Endodermal cell (in vitro differentiated cells): ENCODE results near the gene PTPRN2. TPM values are rescaled to one million over a fixed set of nuclear protein-coding genes. Genes with fewer than 3 reads are reported as not detected.

ENCODE experiments used
- DNase-seq: peaks from one replicate; pipeline ENCODE4 v3.0.0-alpha.2; 2017
- H3K27ac ChIP-seq: 2 replicates; pipeline ENCODE4 v1.5.1; 2013; ENCODE audit warnings: mild to moderate bottlenecking, low read depth, low read length, moderate library complexity
- H3K27me3 ChIP-seq: 2 replicates; pipeline ENCODE4 v1.6.1; 2013; ENCODE audit warnings: mild to moderate bottlenecking, low read length, moderate library complexity; ENCODE audit not compliant: insufficient read depth, control insufficient read depth, poor library complexity, severe bottlenecking
- H3K36me3 ChIP-seq: 2 replicates; pipeline ENCODE4 v1.7.0; 2013; ENCODE audit warnings: mild to moderate bottlenecking, low read length, moderate library complexity; ENCODE audit not compliant: control insufficient read depth, insufficient read depth
- H3K4me1 ChIP-seq: one replicate; pipeline ENCODE4 v1.7.0; 2013; ENCODE audit warnings: low read length; ENCODE audit not compliant: control insufficient read depth, insufficient read depth
- H3K4me3 ChIP-seq: 2 replicates; pipeline ENCODE4 v1.5.1; 2013; ENCODE audit warnings: mild to moderate bottlenecking, low read length, moderate library complexity
- H3K9ac ChIP-seq: 2 replicates; pipeline ENCODE4 v1.6.1; 2013; ENCODE audit warnings: mild to moderate bottlenecking, low read length, moderate library complexity; ENCODE audit not compliant: poor library complexity, severe bottlenecking; ENCODE audit errors: extremely low read depth
- H3K9me3 ChIP-seq: 2 replicates; pipeline ENCODE4 v1.6.1; 2013; ENCODE audit warnings: mild to moderate bottlenecking, low read length, moderate library complexity; ENCODE audit not compliant: control insufficient read depth
- H3K27ac Mint-ChIP-seq: 2 replicates; pipeline ENCODE4 v1.8.0; 2020; ENCODE audit warnings: mixed read lengths
- H3K27me3 Mint-ChIP-seq: 2 replicates; pipeline ENCODE4 v1.8.0; 2021; ENCODE audit warnings: mild to moderate bottlenecking, mixed read lengths; ENCODE audit not compliant: insufficient read depth
- H3K36me3 Mint-ChIP-seq: 2 replicates; pipeline ENCODE4 v1.8.0; 2020; ENCODE audit warnings: low read depth, mixed read lengths
- H3K4me1 Mint-ChIP-seq: 2 replicates; pipeline ENCODE4 v1.8.0; 2020; ENCODE audit warnings: mixed read lengths
- H3K4me3 Mint-ChIP-seq: 2 replicates; pipeline ENCODE4 v1.8.0; 2020; ENCODE audit warnings: mild to moderate bottlenecking, moderate library complexity, mixed read lengths
- H3K9me3 Mint-ChIP-seq: 2 replicates; pipeline ENCODE4 v1.8.0; 2020; ENCODE audit warnings: mild to moderate bottlenecking, mixed read lengths
- WGBS, 2 experiments: methylation state at CpG; one replicate each; pipeline versions ENCODE4 v1.1.5 to v1.1.7; 2013; ENCODE audit warnings: missing lambda C conversion rate in 2 of 2, mixed read lengths in 1 of 2; ENCODE audit not compliant: insufficient coverage in 1 of 2, insufficient read length in 1 of 2; 5-methylcytosine and 5-hydroxymethylcytosine counted together
- total RNA-seq, 2 donors: library from RNA; stranded (reverse); fragmentation: NEBNext Ultra II Directional in 1 of 2; extraction: Animal tissue kit (Norgen Biotek cat#: 25700) in 1 of 2; gene quantifications; 2 replicates in 1 of 2; 3 replicates in 1 of 2; pipeline ENCODE4 v1.2.1, GENCODE V29; 2021
- TF ChIP-seq, protein P1 (sequence below): fragments of 200-600 bp; sonication (generic); conservative IDR thresholded peaks from 2 replicates; pipeline ENCODE4 v1.5.0; 2021; ENCODE audit warnings: antibody characterized with exemption, mild to moderate bottlenecking

The PTPRN2 gene
- total RNA-seq, 2 donors from 2014 or later: 0.69 to 1.2 TPM

GRCh38 chr7:157992511-157993160, 595.0 kb downstream of the PTPRN2 start:
- no peaks in the 10 kb centered on the region for H3K27me3 Mint-ChIP-seq
- peaks cover 3% of the 10 kb centered on the region for H3K9me3 Mint-ChIP-seq
- Histone ChIP-seq H3K36me3 (no peaks in the 10 kb centered on the region), H3K4me1 (no peaks in the 10 kb centered on the region), H3K9me3 (peaks cover 61% of the 10 kb centered on the region), H3K27me3 (no peaks in the 10 kb centered on the region), H3K27ac (no peak overlapping the region), H3K9ac (no peak overlapping the region), H3K4me3 (no peak overlapping the region)
- H3K4me1 Mint-ChIP-seq: peaks cover 6% of the 10 kb centered on the region
- no peak overlapping the region for H3K27ac Mint-ChIP-seq
- no peaks in the 10 kb centered on the region for H3K36me3 Mint-ChIP-seq
- no peak overlapping the region for H3K4me3 Mint-ChIP-seq
- TF ChIP-seq, protein P1, sequence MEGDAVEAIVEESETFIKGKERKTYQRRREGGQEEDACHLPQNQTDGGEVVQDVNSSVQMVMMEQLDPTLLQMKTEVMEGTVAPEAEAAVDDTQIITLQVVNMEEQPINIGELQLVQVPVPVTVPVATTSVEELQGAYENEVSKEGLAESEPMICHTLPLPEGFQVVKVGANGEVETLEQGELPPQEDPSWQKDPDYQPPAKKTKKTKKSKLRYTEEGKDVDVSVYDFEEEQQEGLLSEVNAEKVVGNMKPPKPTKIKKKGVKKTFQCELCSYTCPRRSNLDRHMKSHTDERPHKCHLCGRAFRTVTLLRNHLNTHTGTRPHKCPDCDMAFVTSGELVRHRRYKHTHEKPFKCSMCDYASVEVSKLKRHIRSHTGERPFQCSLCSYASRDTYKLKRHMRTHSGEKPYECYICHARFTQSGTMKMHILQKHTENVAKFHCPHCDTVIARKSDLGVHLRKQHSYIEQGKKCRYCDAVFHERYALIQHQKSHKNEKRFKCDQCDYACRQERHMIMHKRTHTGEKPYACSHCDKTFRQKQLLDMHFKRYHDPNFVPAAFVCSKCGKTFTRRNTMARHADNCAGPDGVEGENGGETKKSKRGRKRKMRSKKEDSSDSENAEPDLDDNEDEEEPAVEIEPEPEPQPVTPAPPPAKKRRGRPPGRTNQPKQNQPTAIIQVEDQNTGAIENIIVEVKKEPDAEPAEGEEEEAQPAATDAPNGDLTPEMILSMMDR: no peak
- 87 to 90% methylated on average over 5 to 17 of the region's 17 CpGs for WGBS, 2 experiments
- no peak for DNase-seq

DNA sequence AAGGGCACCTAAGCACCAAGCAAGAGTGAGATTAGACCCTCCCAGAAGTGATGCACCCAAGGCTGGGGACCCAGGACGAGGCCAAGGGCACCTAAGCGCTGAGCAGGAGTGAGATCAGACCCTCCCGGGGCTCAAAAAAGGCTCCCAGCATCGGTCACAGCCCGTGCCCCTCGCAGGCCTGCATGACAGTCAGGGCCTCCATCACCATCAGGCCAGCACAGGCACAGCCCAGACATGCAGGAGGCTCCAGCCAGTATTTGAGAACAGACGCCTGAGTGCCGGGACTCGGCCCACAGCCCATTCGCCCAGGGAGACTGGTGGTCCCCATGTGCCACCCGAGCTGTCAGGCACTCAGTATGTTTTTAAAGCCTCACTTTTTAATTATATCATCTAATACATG, 595.9 kb downstream of the PTPRN2 start:
- no peak overlapping the region for H3K27ac Mint-ChIP-seq
- peaks cover 6% of the 10 kb centered on the region for H3K4me1 Mint-ChIP-seq
- H3K36me3 Mint-ChIP-seq: no peaks in the 10 kb centered on the region
- peaks cover 63% of the 10 kb centered on the region for H3K9me3 ChIP-seq
- TF ChIP-seq, protein P1: no peak
- no peaks in the 10 kb centered on the region for H3K36me3 ChIP-seq
- no peak for DNase-seq
- 71 to 72% methylated on average over 5 to 11 of the region's 11 CpGs for WGBS, 2 experiments
- H3K9me3 Mint-ChIP-seq: peaks cover 3% of the 10 kb centered on the region
- no peak overlapping the region for H3K9ac ChIP-seq
- H3K4me3 Mint-ChIP-seq: no peak overlapping the region
- H3K27ac ChIP-seq: no peak overlapping the region
- no peaks in the 10 kb centered on the region for H3K27me3 Mint-ChIP-seq
- H3K4me1 ChIP-seq: no peaks in the 10 kb centered on the region
- no peaks in the 10 kb centered on the region for H3K27me3 ChIP-seq
- H3K4me3 ChIP-seq: no peak overlapping the region

- no peaks in the 10 kb centered on the region for H3K27me3 ChIP-seq
- Mint-ChIP-seq H3K36me3 (no peaks in the 10 kb centered on the region), H3K4me1 (peaks cover 6% of the 10 kb centered on the region), H3K4me3 (no peak overlapping the region), H3K27me3 (no peaks in the 10 kb centered on the region), H3K27ac (no peak overlapping the region), H3K9me3 (peaks cover 3% of the 10 kb centered on the region)
- 68 to 97% methylated on average over 4 to 9 of the region's 9 CpGs for WGBS, 2 experiments
- DNase-seq: no peak
- H3K4me1 ChIP-seq: no peaks in the 10 kb centered on the region
- no peak overlapping the region for H3K4me3 ChIP-seq
- H3K36me3 ChIP-seq: no peaks in the 10 kb centered on the region
- no peak overlapping the region for H3K27ac ChIP-seq
- TF ChIP-seq, protein P1: no peak
- H3K9ac ChIP-seq: no peak overlapping the region
- peaks cover 62% of the 10 kb centered on the region for H3K9me3 ChIP-seq
Observed at GRCh38 chr7:157991351-157991750, 596.3 kb downstream of the PTPRN2 start.
